ENCODE results near the gene RUNDC3A. TPM values are rescaled to one million over a fixed set of nuclear protein-coding genes. Genes with fewer than 3 reads are reported as not detected.

Gene RUNDC3A
- total RNA-seq, 2 experiments from 2014 or later, result 0.22 TPM; not detected in 1

DNA sequence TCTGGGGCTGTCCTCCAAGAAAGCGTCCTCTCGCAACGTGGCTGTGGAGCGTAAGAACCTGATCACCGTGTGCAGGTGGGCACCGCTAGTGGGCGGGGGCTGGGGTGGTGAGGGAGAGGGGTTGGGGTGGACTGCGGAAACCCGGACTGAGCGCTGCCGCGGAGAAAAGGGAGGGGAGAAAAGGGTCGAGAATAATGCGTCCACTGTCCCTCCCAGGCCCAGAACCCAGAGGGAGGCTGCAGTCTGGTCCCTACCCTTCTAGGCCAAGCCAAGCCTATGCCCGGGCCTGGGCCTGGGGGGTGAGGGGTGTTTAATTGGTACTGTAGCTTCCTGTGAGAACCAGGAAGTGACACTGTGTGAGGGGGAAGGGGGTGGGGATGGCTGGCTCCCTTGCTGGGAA lies 464 bp downstream of the RUNDC3A start:
- ChIA-PET CTCF (interaction anchor here (0.8 to 1.1 kb wide), 2 partner anchors 8 to 99 kb away, joined by 3 to 4 read pairs; no protein-coding TSS in a partner anchor), POLR2A (interaction anchor here (0.7 to 1.4 kb wide), 4 partner anchors 8 to 123 kb away, joined by 3 read pairs; no protein-coding TSS in a partner anchor)
- Mint-ChIP-seq H3K9me3 (no peaks in the 10 kb centered on the region), H3K27me3 (peaks cover 20% of the 10 kb centered on the region), H3K4me1 (ENCODE audit: low read depth) (peaks cover 9% of the 10 kb centered on the region), H3K36me3 (ENCODE audit: low read depth) (no peaks in the 10 kb centered on the region), H3K27ac (no peak overlapping the region), H3K4me3 (peak overlapping the region; percentile 27)
- TF ChIP-seq, protein P1, sequence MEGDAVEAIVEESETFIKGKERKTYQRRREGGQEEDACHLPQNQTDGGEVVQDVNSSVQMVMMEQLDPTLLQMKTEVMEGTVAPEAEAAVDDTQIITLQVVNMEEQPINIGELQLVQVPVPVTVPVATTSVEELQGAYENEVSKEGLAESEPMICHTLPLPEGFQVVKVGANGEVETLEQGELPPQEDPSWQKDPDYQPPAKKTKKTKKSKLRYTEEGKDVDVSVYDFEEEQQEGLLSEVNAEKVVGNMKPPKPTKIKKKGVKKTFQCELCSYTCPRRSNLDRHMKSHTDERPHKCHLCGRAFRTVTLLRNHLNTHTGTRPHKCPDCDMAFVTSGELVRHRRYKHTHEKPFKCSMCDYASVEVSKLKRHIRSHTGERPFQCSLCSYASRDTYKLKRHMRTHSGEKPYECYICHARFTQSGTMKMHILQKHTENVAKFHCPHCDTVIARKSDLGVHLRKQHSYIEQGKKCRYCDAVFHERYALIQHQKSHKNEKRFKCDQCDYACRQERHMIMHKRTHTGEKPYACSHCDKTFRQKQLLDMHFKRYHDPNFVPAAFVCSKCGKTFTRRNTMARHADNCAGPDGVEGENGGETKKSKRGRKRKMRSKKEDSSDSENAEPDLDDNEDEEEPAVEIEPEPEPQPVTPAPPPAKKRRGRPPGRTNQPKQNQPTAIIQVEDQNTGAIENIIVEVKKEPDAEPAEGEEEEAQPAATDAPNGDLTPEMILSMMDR (IDR thresholded peaks at IDR 0.05), result no peak
- no peak for DNase-seq
- intact Hi-C loops (cut with micrococcal nuclease), result no loop called here
- ATAC-seq, result peak; percentile 3

DNA sequence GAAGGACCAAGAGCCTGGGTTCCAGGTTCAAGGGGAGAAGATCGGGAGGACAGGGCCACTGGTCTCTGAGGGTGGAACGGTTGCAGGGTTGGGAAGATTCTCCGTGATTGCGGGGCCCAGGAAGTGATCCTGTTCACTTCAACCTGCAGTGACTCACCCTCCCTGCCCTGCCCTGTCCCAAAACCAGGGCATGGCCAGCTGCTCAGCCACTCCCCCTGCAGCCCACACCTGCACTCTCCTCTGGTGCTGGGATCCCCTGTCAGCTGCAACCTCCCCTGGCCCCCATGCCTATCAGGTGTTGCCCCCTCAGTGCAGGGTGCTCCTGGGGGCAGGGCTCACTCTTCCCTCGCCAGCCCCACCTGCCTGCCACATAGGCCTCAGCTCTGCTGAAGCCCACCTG lies 1.1 kb downstream of the RUNDC3A start:
- TF ChIP-seq, protein P1 (IDR thresholded peaks at IDR 0.05), result no peak
- Mint-ChIP-seq H3K4me1 (ENCODE audit: low read depth) (peaks cover 9% of the 10 kb centered on the region), H3K4me3 (no peak overlapping the region), H3K36me3 (ENCODE audit: low read depth) (no peaks in the 10 kb centered on the region), H3K9me3 (no peaks in the 10 kb centered on the region), H3K27ac (no peak overlapping the region), H3K27me3 (peaks cover 24% of the 10 kb centered on the region)
- DNase-seq, result no peak
- CTCF ChIA-PET, result interaction anchor here (1.1 kb wide), 5 partner anchors 11 to 100 kb away, joined by 3 read pairs; partner anchors contain the start of gene SLC25A39
- no peak for ATAC-seq
- intact Hi-C loops (cut with micrococcal nuclease), result no loop called here
- POLR2A ChIA-PET, result interaction anchor here (0.8 to 1.4 kb wide), 2 partner anchors 9 to 14 kb away, joined by 3 read pairs; no protein-coding TSS in a partner anchor

DNA sequence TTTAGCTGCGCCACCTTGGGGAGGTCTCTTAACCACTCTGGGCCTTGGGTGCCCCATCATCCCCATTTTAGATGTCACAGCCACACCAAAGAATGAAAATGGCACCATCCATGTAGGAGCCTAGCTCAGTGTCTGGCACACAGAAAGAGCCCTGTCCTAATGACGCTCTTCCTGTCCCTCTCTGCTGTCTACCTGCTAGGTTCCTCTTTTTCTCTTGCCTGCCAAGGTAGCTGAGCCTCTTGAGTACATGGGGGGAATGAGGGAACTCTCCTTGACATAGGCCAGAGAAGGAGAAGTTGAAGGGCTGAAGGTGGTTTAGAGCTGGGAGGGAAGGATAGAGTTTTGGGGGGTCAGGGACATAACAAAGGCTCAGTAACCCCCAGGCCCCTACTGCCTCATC lies 1.8 kb downstream of the RUNDC3A start:
- CTCF ChIA-PET, result interaction anchor here (1.1 kb wide), 5 partner anchors 11 to 100 kb away, joined by 3 read pairs; partner anchors contain the start of gene SLC25A39
- POLR2A ChIA-PET, result interaction anchor here (0.8 to 1.4 kb wide), 2 partner anchors 8 to 13 kb away, joined by 3 read pairs; no protein-coding TSS in a partner anchor
- no peak overlapping the region for H3K4me3 Mint-ChIP-seq

DNA sequence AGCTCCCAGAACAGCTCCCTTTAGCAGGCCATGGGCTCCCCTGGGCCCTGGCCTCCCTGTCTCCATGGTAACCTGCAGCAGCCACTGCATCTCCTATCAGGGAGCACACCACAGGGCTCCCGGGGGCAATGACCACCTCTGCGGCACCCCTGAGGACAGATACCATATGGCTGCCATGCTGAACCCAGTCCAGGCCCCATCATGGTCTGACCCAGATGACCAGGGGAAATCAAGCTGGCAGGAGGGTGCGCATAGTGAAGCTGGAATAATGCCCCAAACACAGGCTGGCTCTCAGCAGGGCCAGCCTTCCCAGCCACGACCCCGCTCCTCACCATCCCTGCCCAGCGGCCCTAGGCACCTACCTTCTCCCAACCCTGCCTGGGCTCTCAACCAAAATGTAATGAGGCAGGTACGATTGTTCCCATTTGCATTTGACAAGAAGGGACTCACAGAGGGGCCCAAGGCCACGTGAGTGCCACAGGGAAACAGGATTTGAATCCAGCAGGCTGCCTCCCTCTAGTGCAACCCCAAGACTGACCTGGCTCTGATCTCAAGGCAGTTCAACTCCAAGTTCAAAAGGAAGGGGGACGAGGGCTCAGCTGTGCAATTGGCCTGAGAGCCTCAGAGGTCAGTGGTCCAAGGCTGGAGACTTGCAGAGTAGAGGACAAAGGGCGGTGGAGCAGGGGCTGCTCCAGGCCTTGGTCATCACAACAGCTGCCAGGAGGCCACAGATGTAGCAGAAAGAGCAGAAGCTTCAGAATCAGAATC lies 2.4 kb downstream of the RUNDC3A start:
- Mint-ChIP-seq H3K27ac (no peak overlapping the region), H3K4me1 (ENCODE audit: low read depth) (peaks cover 14% of the 10 kb centered on the region), H3K9me3 (no peaks in the 10 kb centered on the region), H3K36me3 (ENCODE audit: low read depth) (no peaks in the 10 kb centered on the region), H3K27me3 (peaks cover 26% of the 10 kb centered on the region), H3K4me3 (no peak overlapping the region)
- POLR2A ChIA-PET, result interaction anchor here (0.8 to 1.4 kb wide), 2 partner anchors 8 to 12 kb away, joined by 3 read pairs; no protein-coding TSS in a partner anchor
- intact Hi-C loops (cut with micrococcal nuclease), result no loop called here
- CTCF ChIA-PET, result interaction anchor here (1.1 kb wide), 2 partner anchors 10 to 14 kb away, joined by 3 read pairs; partner anchors contain the start of gene SLC25A39
- TF ChIP-seq, protein P1 (IDR thresholded peaks at IDR 0.05), result no peak
- ATAC-seq (no peak), DNase-seq (no peak)

More for the DNA sequence above, 1.8 kb downstream of the RUNDC3A start:
- intact Hi-C loops (cut with micrococcal nuclease), result no loop called here
- Mint-ChIP-seq H3K27ac (no peak overlapping the region), H3K27me3 (peaks cover 21% of the 10 kb centered on the region), H3K4me1 (ENCODE audit: low read depth) (peaks cover 9% of the 10 kb centered on the region), H3K36me3 (ENCODE audit: low read depth) (no peaks in the 10 kb centered on the region), H3K9me3 (no peaks in the 10 kb centered on the region)
- ATAC-seq (no peak), DNase-seq (no peak)
- TF ChIP-seq, protein P1 (IDR thresholded peaks at IDR 0.05), result no peak
